GM21576 (cell line): ENCODE data around the gene GIMD1.

ENCODE experiments used
- ATAC-seq: cut with Tn5 transposase; IDR thresholded peaks from one replicate; pipeline ENCODE4 v1.9.1; 2021; ENCODE audit warnings: mild to moderate bottlenecking, moderate library complexity; ENCODE audit not compliant: unreplicated experiment

GIMD1 gene

GRCh38 chr4:106315968-106316772 is 52.4 kb downstream of the GIMD1 start, which contains the start of the genes AIMP1 and TBCK:
Gene AIMP1, plus strand, starts transcription at chr4:106316550. Its CDS starts 8,460 bp downstream, at chr4:106325010.
Gene TBCK, minus strand, starts transcription at chr4:106316209. Its CDS starts 7,249 bp downstream, at chr4:106308960.
- peak; percentile 83 for ATAC-seq

GRCh38 chr4:106315476-106315967 is 53.1 kb downstream of the GIMD1 start:
- peak; percentile 21 for ATAC-seq

- ATAC-seq = no peak
Measured at GRCh38 chr4:106314960-106315359, 53.6 kb downstream of the GIMD1 start.

- ATAC-seq = no peak
Measured at GRCh38 chr4:106312997-106313522, 55.5 kb downstream of the GIMD1 start.

GRCh38 chr4:106312377-106312776 is 56.2 kb downstream of the GIMD1 start:
- ATAC-seq = no peak
